PC-9 (cell line): ENCODE measurements around the gene MAB21L3. TPM values are rescaled to one million over a fixed set of nuclear protein-coding genes. Genes with fewer than 3 reads are reported as not detected.
A peak's percentile ranks its signal among the peaks of the same experiment; 100 is the strongest.

Experiments used
- BruUV-seq: library from RNA; stranded (reverse); fragments of 400-500 nt; replicated peaks from 2 replicates; lab custom pipeline; 2021; lab: Mats Ljungman, UMichigan
- CTCF ChIA-PET: fragments of 300-600 bp; sonication (Branson Sonifier 250); formaldehyde crosslinking; loops from one replicate; lab custom pipeline; 2022; ENCODE audit warnings: antibody characterized with exemption; lab: Charles Lee
- POLR2A ChIA-PET: fragments of 300-600 bp; sonication (Branson Sonifier 250); formaldehyde crosslinking; loops from one replicate; lab custom pipeline; 2022; ENCODE audit warnings: antibody characterized with exemption; ENCODE audit not compliant: unreplicated experiment; lab: Charles Lee
- DNase-seq, 2 experiments: peaks; one replicate each; pipeline versions ENCODE4 v3.0.0 to v3.0.0-alpha.2; 2015 to 2022; ENCODE audit warnings: mixed read lengths in 1 of 2
- H2AFZ ChIP-seq: fragments of 200-600 bp; sonication (generic); 2 replicates; pipeline ENCODE4 v1.8.1; 2017; ENCODE audit warnings: antibody characterized with exemption
- H3F3A ChIP-seq: fragments of 200-600 bp; sonication (generic); 2 replicates; pipeline ENCODE4 v1.8.1; 2017; ENCODE audit warnings: antibody characterized with exemption, mild to moderate bottlenecking, low read depth; ENCODE audit not compliant: insufficient read depth
- H3K27ac ChIP-seq: fragments of 200-600 bp; sonication (generic); 2 replicates; pipeline ENCODE4 v1.6.1; 2016; ENCODE audit warnings: mixed run types
- H3K27me3 ChIP-seq: fragments of 200-600 bp; sonication (generic); 2 replicates; pipeline ENCODE4 v1.6.1; 2016; ENCODE audit warnings: low read depth, mixed run types; ENCODE audit not compliant: insufficient read depth
- H3K36me3 ChIP-seq: fragments of 200-600 bp; sonication (generic); 2 replicates; pipeline ENCODE4 v1.6.1; 2016; ENCODE audit warnings: low read depth, mixed run types
- H3K4me1 ChIP-seq: fragments of 200-600 bp; sonication (generic); replicated peaks from 2 replicates; pipeline ENCODE4 v1.6.1; 2016; ENCODE audit warnings: mixed run types; ENCODE audit not compliant: insufficient read depth
- H3K4me2 ChIP-seq: fragments of 200-600 bp; sonication (generic); 2 replicates; pipeline ENCODE4 v1.6.1; 2017; ENCODE audit warnings: mixed run types
- H3K4me3 ChIP-seq: fragments of 200-600 bp; sonication (generic); 2 replicates; pipeline ENCODE4 v1.6.1; 2016; ENCODE audit warnings: mixed run types
- H3K79me2 ChIP-seq: fragments of 200-600 bp; sonication (generic); 2 replicates; pipeline ENCODE4 v1.6.1; 2017; ENCODE audit warnings: low read depth, mixed run types
- H3K9me2 ChIP-seq: fragments of 200-600 bp; sonication (generic); 2 replicates; pipeline ENCODE4 v1.8.1; 2017; ENCODE audit warnings: mild to moderate bottlenecking; ENCODE audit not compliant: insufficient read depth
- H3K9me3 ChIP-seq: fragments of 200-600 bp; sonication (generic); 2 replicates; pipeline ENCODE4 v1.8.1; 2016; ENCODE audit warnings: low read depth; ENCODE audit not compliant: insufficient read depth
- H4K20me1 ChIP-seq: fragments of 200-600 bp; sonication (generic); 2 replicates; pipeline ENCODE4 v1.8.1; 2017; ENCODE audit not compliant: insufficient read depth
- CTCF ChIP-seq: fragments of 200-600 bp; sonication (generic); conservative IDR thresholded peaks from 2 replicates; pipeline ENCODE4 v1.6.1; 2017; ENCODE audit warnings: mixed run types, antibody characterized with exemption, mild to moderate bottlenecking, moderate library complexity
- EZH2 ChIP-seq: fragments of 200-600 bp; sonication (generic); IDR thresholded peaks from 2 replicates; pipeline ENCODE4 v1.8.0; 2017; ENCODE audit warnings: antibody characterized with exemption, low read depth
- intact Hi-C: fragments of 100-400 bp; cut with micrococcal nuclease; formaldehyde crosslinking; loops from one replicate; pipeline ENCODE4 v1.10.0; 2022; ENCODE audit not compliant: unreplicated experiment
- total RNA-seq: library from RNA; stranded (reverse); gene quantifications from 2 replicates; pipeline ENCODE4 v1.2.3, GENCODE V29; 2021

MAB21L3 gene
- total RNA-seq, 1 experiment from 2014 or later, result not detected

DNA sequence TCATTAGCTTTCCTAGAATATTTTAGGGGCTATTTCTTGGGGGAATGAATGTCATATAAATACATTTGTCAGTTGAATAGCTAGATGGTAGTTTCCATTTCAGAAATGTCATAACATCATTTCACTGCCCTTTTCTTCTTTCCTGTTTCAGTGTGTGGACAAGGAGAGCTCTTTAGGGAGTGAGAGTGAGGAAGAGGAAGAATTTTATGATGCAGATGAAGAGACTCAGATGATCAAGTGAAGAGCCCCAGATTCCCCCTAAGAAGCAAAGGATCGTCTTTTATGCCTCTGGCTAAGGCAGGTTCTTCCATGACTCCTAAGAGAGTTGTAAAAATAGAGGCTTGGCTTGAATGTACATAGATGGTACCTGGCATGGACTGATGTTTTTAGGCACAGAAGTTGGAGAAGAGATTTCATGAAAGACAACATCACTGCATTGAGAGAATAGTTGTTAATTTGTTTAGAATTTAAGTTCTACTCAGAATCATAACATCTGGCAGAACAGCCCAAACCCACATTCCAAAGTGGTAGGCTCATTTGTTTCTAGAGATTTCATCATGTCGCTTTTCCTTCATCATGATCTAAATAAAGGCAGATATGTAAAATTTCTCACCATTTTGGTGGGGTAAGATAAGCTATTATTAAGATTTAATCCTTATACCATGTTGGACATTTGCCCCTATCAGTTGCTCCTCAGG, 44.2 kb upstream of the MAB21L3 start:
- POLR2A ChIA-PET, result no interaction called here
- no peaks in the 10 kb centered on the region for H4K20me1 ChIP-seq
- no peaks in the 10 kb centered on the region for H3K36me3 ChIP-seq
- H3K9me2 ChIP-seq, result no peaks in the 10 kb centered on the region
- H3F3A ChIP-seq, result no peaks in the 10 kb centered on the region
- H3K4me1 ChIP-seq, result no peaks in the 10 kb centered on the region
- CTCF ChIA-PET, result no interaction called here
- H3K27me3 ChIP-seq, result no peaks in the 10 kb centered on the region
- H3K79me2 ChIP-seq, result no peaks in the 10 kb centered on the region
- DNase-seq, result no peak
- peak overlapping the region; percentile 8; the same call in 1 of the 2 replicates for H3K27ac ChIP-seq
- intact Hi-C loops, result no loop called here
- H3K4me3 ChIP-seq, result no peak overlapping the region
- no peak overlapping the region for H3K4me2 ChIP-seq
- no peaks in the 10 kb centered on the region for H3K9me3 ChIP-seq
- TF ChIP-seq EZH2 (no peak), CTCF (no peak)
- BruUV-seq, result no TSS peak
- no peak overlapping the region for H2AFZ ChIP-seq

GRCh38 chr1:116067566-116067890, 43.7 kb upstream of the MAB21L3 start:
- Histone ChIP-seq H3K79me2 (no peaks in the 10 kb centered on the region), H3K9me2 (no peaks in the 10 kb centered on the region), H3K4me3 (no peak overlapping the region), H4K20me1 (no peaks in the 10 kb centered on the region), H3F3A (no peaks in the 10 kb centered on the region), H3K4me1 (no peaks in the 10 kb centered on the region), H3K36me3 (no peaks in the 10 kb centered on the region), H3K27ac (peak overlapping the region; percentile 8; the same call in 1 of the 2 replicates), H3K27me3 (no peaks in the 10 kb centered on the region), H3K4me2 (no peak overlapping the region), H2AFZ (no peak overlapping the region), H3K9me3 (no peaks in the 10 kb centered on the region)
- POLR2A ChIA-PET, result interaction anchor here (0.7 kb wide), 1 partner anchor 1158 kb away, joined by 3 read pairs; no protein-coding TSS in a partner anchor
- intact Hi-C loops, result no loop called here
- no peak for TF ChIP-seq EZH2
- no peak for TF ChIP-seq CTCF
- no peak for DNase-seq
- BruUV-seq, result no TSS peak
- CTCF ChIA-PET, result no interaction called here

- H3K4me1 ChIP-seq, result no peaks in the 10 kb centered on the region
- no peak overlapping the region for H3K4me3 ChIP-seq
- TF ChIP-seq EZH2 (no peak), CTCF (no peak)
- no peaks in the 10 kb centered on the region for H3K27me3 ChIP-seq
- H3K9me2 ChIP-seq, result no peaks in the 10 kb centered on the region
- intact Hi-C loops, result loop anchor here (2.0 kb wide), 1 partner anchor 51 kb away; no protein-coding TSS in a partner anchor
- no peaks in the 10 kb centered on the region for H3F3A ChIP-seq
- no peak overlapping the region for H3K4me2 ChIP-seq
- no peaks in the 10 kb centered on the region for H4K20me1 ChIP-seq
- ChIA-PET POLR2A (no interaction called here), CTCF (no interaction called here)
- no peak overlapping the region for H2AFZ ChIP-seq
- H3K27ac ChIP-seq, result no peak overlapping the region
- H3K9me3 ChIP-seq, result no peaks in the 10 kb centered on the region
- no peak for DNase-seq
- no TSS peak for BruUV-seq
- no peaks in the 10 kb centered on the region for H3K79me2 ChIP-seq
- H3K36me3 ChIP-seq, result no peaks in the 10 kb centered on the region
These were observed 35.6 kb upstream of the MAB21L3 start for GRCh38 chr1:116075575-116075974.
